Ureter (tissue), 1 donor: ENCODE results near the gene CDH23. TPM values are rescaled to one million over a fixed set of nuclear protein-coding genes. Genes with fewer than 3 reads are reported as not detected.

Experiments
- DNase-seq: peaks from one replicate; pipeline ENCODE4 v3.0.0-alpha.2; 2020; ENCODE audit warnings: low spot score
- total RNA-seq: library from RNA; stranded (reverse); gene quantifications from one replicate; pipeline ENCODE4 v1.2.4, GENCODE V29; 2023
- donor health status: DM: yes; HTN: yes; CAD: no.

The CDH23 gene
- total RNA-seq, 1 donor from 2014 or later, result 79.3 TPM

GRCh38 chr10:71369602-71370001 lies 27.1 kb upstream of the CDH23 start:
- DNase-seq, result no peak

GRCh38 chr10:71370031-71370430 lies 26.7 kb upstream of the CDH23 start:
- no peak for DNase-seq

GRCh38 chr10:71371750-71372166 lies 25.0 kb upstream of the CDH23 start:
- DNase-seq, result no peak

GRCh38 chr10:71372882-71373495 lies 23.7 kb upstream of the CDH23 start:
- DNase-seq, result no peak

GRCh38 chr10:71374481-71375233 lies 22.1 kb upstream of the CDH23 start:
- DNase-seq, result no peak

GRCh38 chr10:71375952-71376351 lies 20.8 kb upstream of the CDH23 start:
- no peak for DNase-seq

- no peak for DNase-seq
Observed at GRCh38 chr10:71378336-71379117, 18.2 kb upstream of the CDH23 start.

- DNase-seq, result no peak
Observed at GRCh38 chr10:71379118-71379766, 17.5 kb upstream of the CDH23 start.

GRCh38 chr10:71380841-71381240 lies 15.9 kb upstream of the CDH23 start:
- DNase-seq, result no peak

- DNase-seq, result no peak
Observed at GRCh38 chr10:71381611-71382010, 15.1 kb upstream of the CDH23 start.

- DNase-seq, result no peak
Observed at GRCh38 chr10:71382028-71382427, 14.7 kb upstream of the CDH23 start.

GRCh38 chr10:71382757-71383156 lies 14.0 kb upstream of the CDH23 start:
- no peak for DNase-seq

- peak; percentile 66 for DNase-seq
Observed at GRCh38 chr10:71383972-71384687, 12.6 kb upstream of the CDH23 start.

- no peak for DNase-seq
Observed at GRCh38 chr10:71388171-71388570, 8.5 kb upstream of the CDH23 start.

- no peak for DNase-seq
Observed at GRCh38 chr10:71388583-71389310, 8.0 kb upstream of the CDH23 start.

- DNase-seq, result no peak
Observed at GRCh38 chr10:71389768-71390460, 6.8 kb upstream of the CDH23 start.

- no peak for DNase-seq
Observed at GRCh38 chr10:71390461-71390835, 6.3 kb upstream of the CDH23 start.

GRCh38 chr10:71390921-71391690 lies 5.6 kb upstream of the CDH23 start:
- peak; percentile 26 for DNase-seq

GRCh38 chr10:71391701-71392100 lies 5.0 kb upstream of the CDH23 start:
- DNase-seq, result peak; percentile 20
